ENCODE measurements around the gene KCMF1. TPM values are rescaled to one million over a fixed set of nuclear protein-coding genes. Genes with fewer than 3 reads are reported as not detected.

KCMF1 gene
- total and polyA plus RNA-seq, 2 experiments from 2014 or later = 50.8 to 63.0 TPM

GRCh38 chr2:84996909-84997308, 25.9 kb downstream of the KCMF1 start:
- Histone ChIP-seq H3K4me1 (ENCODE audit: insufficient read depth) (no peaks in the 10 kb centered on the region), H3K79me2 (peaks cover 100% of the 10 kb centered on the region), H3K4me3 (no peak overlapping the region), H3K4me2 (no peak overlapping the region), H4K20me1 (ENCODE audit: insufficient read depth, poor library complexity, severe bottlenecking) (peaks cover 90% of the 10 kb centered on the region), H3K27me3 (no peaks in the 10 kb centered on the region), H3K9me3 (ENCODE audit: low read depth) (no peaks in the 10 kb centered on the region), H3K36me3 (replicated peaks; ENCODE audit: insufficient read depth, low read depth) (no peaks in the 10 kb centered on the region), H3K27ac (no peak overlapping the region), H2AFZ (no peak overlapping the region), H3K9me2 (replicated peaks; ENCODE audit: insufficient read depth) (no peaks in the 10 kb centered on the region)
- no peak for TF ChIP-seq EZH2phosphoT487 (IDR thresholded peaks at IDR 0.05; ENCODE audit: low read depth, severe bottlenecking, unreplicated experiment)
- TF ChIP-seq EZH2 (IDR thresholded peaks at IDR 0.05; ENCODE audit: borderline replicate concordance) = no peak
- TF ChIP-seq CTCF (IDR thresholded peaks at IDR 0.05; ENCODE audit: poor library complexity) = no peak
- 88% methylated on average over 2 of the region's 2 CpGs for WGBS (ENCODE audit: low lambda C conversion rate, missing lambda C conversion rate)
- no peak for DNase-seq (ENCODE audit: low spot score)

GRCh38 chr2:84999553-84999955, 28.6 kb downstream of the KCMF1 start:
- H3K27ac ChIP-seq = no peak overlapping the region
- H3K4me2 ChIP-seq = no peak overlapping the region
- no peaks in the 10 kb centered on the region for H3K9me2 ChIP-seq (replicated peaks; ENCODE audit: insufficient read depth)
- DNase-seq (ENCODE audit: low spot score) = no peak
- H3K79me2 ChIP-seq = peaks cover 100% of the 10 kb centered on the region
- H2AFZ ChIP-seq = no peak overlapping the region
- no peak overlapping the region for H3K4me3 ChIP-seq
- H3K27me3 ChIP-seq = no peaks in the 10 kb centered on the region
- H3K4me1 ChIP-seq (ENCODE audit: insufficient read depth) = no peaks in the 10 kb centered on the region
- no peak for TF ChIP-seq EZH2 (IDR thresholded peaks at IDR 0.05; ENCODE audit: borderline replicate concordance)
- no peak for TF ChIP-seq EZH2phosphoT487 (IDR thresholded peaks at IDR 0.05; ENCODE audit: low read depth, severe bottlenecking, unreplicated experiment)
- TF ChIP-seq CTCF (IDR thresholded peaks at IDR 0.05; ENCODE audit: poor library complexity) = no peak
- peaks cover 91% of the 10 kb centered on the region for H4K20me1 ChIP-seq (ENCODE audit: insufficient read depth, poor library complexity, severe bottlenecking)
- H3K9me3 ChIP-seq (ENCODE audit: low read depth) = no peaks in the 10 kb centered on the region
- no peaks in the 10 kb centered on the region for H3K36me3 ChIP-seq (replicated peaks; ENCODE audit: insufficient read depth, low read depth)

GRCh38 chr2:85001595-85001994, 30.6 kb downstream of the KCMF1 start:
- TF ChIP-seq EZH2phosphoT487 (IDR thresholded peaks at IDR 0.05; ENCODE audit: low read depth, severe bottlenecking, unreplicated experiment) (no peak), CTCF (IDR thresholded peaks at IDR 0.05; ENCODE audit: poor library complexity) (no peak), EZH2 (IDR thresholded peaks at IDR 0.05; ENCODE audit: borderline replicate concordance) (no peak)
- Histone ChIP-seq H3K9me2 (replicated peaks; ENCODE audit: insufficient read depth) (no peaks in the 10 kb centered on the region), H3K36me3 (replicated peaks; ENCODE audit: insufficient read depth, low read depth) (no peaks in the 10 kb centered on the region), H3K4me2 (no peak overlapping the region), H3K79me2 (peaks cover 98% of the 10 kb centered on the region), H4K20me1 (ENCODE audit: insufficient read depth, poor library complexity, severe bottlenecking) (peaks cover 76% of the 10 kb centered on the region), H3K27me3 (no peaks in the 10 kb centered on the region), H3K9me3 (ENCODE audit: low read depth) (no peaks in the 10 kb centered on the region), H3K4me1 (ENCODE audit: insufficient read depth) (no peaks in the 10 kb centered on the region), H3K27ac (no peak overlapping the region), H3K4me3 (no peak overlapping the region), H2AFZ (no peak overlapping the region)
- 84% methylated on average over 2 of the region's 2 CpGs for WGBS (ENCODE audit: low lambda C conversion rate, missing lambda C conversion rate)
- DNase-seq (ENCODE audit: low spot score) = no peak

- Histone ChIP-seq H4K20me1 (ENCODE audit: insufficient read depth, poor library complexity, severe bottlenecking) (peaks cover 68% of the 10 kb centered on the region), H3K79me2 (peaks cover 98% of the 10 kb centered on the region), H3K9me3 (ENCODE audit: low read depth) (no peaks in the 10 kb centered on the region), H3K36me3 (replicated peaks; ENCODE audit: insufficient read depth, low read depth) (no peaks in the 10 kb centered on the region), H3K9me2 (replicated peaks; ENCODE audit: insufficient read depth) (no peaks in the 10 kb centered on the region), H3K27ac (no peak overlapping the region), H2AFZ (no peak overlapping the region), H3K4me2 (no peak overlapping the region), H3K4me3 (no peak overlapping the region), H3K27me3 (no peaks in the 10 kb centered on the region), H3K4me1 (ENCODE audit: insufficient read depth) (no peaks in the 10 kb centered on the region)
- TF ChIP-seq CTCF (IDR thresholded peaks at IDR 0.05; ENCODE audit: poor library complexity) (no peak), EZH2phosphoT487 (IDR thresholded peaks at IDR 0.05; ENCODE audit: low read depth, severe bottlenecking, unreplicated experiment) (no peak), EZH2 (IDR thresholded peaks at IDR 0.05; ENCODE audit: borderline replicate concordance) (no peak)
- DNase-seq (ENCODE audit: low spot score) = no peak
These were observed 31.6 kb downstream of the KCMF1 start for GRCh38 chr2:85002534-85002933.

All from hepatocyte (in vitro differentiated cells).